T-cell (primary cell): ENCODE measurements around the gene ALPK3. TPM values are rescaled to one million over a fixed set of nuclear protein-coding genes. Genes with fewer than 3 reads are reported as not detected.

Experiments
- ATAC-seq, 4 experiments: fragments of 200-7000 bp in 3 of 4; fragments of 150-1000 bp in 1 of 4; cut with Tn5 transposase; replicated peaks in 1 of 4; 1 replicate in 3 of 4; 2 replicates in 1 of 4; pipeline ENCODE4 v1.10.0; 2021; ENCODE audit warnings: moderate library complexity in 3 of 4, mild to moderate bottlenecking in 2 of 4, moderate number of reproducible peaks in 1 of 4
- CTCF ChIA-PET, 2 donors: fragments of 300-600 bp; sonication (Branson Sonifier 250); formaldehyde crosslinking; loops; one replicate each; lab custom pipeline; 2022; ENCODE audit warnings: antibody characterized with exemption in 2 of 2; lab: Charles Lee
- POLR2A ChIA-PET, 2 donors: fragments of 300-600 bp; sonication (Branson Sonifier 250); formaldehyde crosslinking; loops; one replicate each; lab custom pipeline; 2022; ENCODE audit warnings: antibody characterized with exemption in 2 of 2; lab: Charles Lee
- DNase-seq, 35 experiments: peaks; one replicate each; pipeline versions ENCODE4 v3.0.0 to v3.0.0-alpha.2; 2013 to 2023
- H3K27ac ChIP-seq: one replicate; pipeline ENCODE4 v1.5.1; 2013; ENCODE audit warnings: low read length
- H3K27me3 ChIP-seq, 2 experiments: replicated peaks in 1 of 2; 1 replicate in 1 of 2; 2 replicates in 1 of 2; pipeline versions ENCODE4 v1.6.1 to v1.7.0; 2013; ENCODE audit warnings: low read length in 1 of 2, mixed read lengths in 1 of 2; ENCODE audit not compliant: control insufficient read depth in 2 of 2, insufficient read depth in 2 of 2; ENCODE audit errors: extremely low read depth in 1 of 2
- H3K36me3 ChIP-seq, 2 donors: 1 replicate in 1 of 2; 2 replicates in 1 of 2; pipeline versions ENCODE4 v1.6.1 to v1.7.0; 2013; ENCODE audit warnings: low read length in 1 of 2; ENCODE audit not compliant: control insufficient read depth in 2 of 2, insufficient read depth in 1 of 2; ENCODE audit errors: extremely low read depth in 1 of 2
- H3K4me1 ChIP-seq, 2 experiments: 1 replicate in 1 of 2; 2 replicates in 1 of 2; pipeline versions ENCODE4 v1.6.1 to v1.7.0; 2013; ENCODE audit warnings: low read length in 2 of 2, mixed read lengths in 1 of 2; ENCODE audit not compliant: insufficient read depth in 2 of 2, control insufficient read depth in 1 of 2; ENCODE audit errors: extremely low read depth in 1 of 2
- H3K4me3 ChIP-seq, 2 donors: 1 replicate in 1 of 2; 2 replicates in 1 of 2; pipeline versions ENCODE4 v1.5.1 to v1.7.0; 2013; ENCODE audit warnings: mild to moderate bottlenecking in 2 of 2, low read length in 1 of 2, moderate library complexity in 1 of 2; ENCODE audit not compliant: control insufficient read depth in 1 of 2; ENCODE audit errors: extremely low read depth in 1 of 2
- H3K9me3 ChIP-seq: 2 replicates; pipeline ENCODE4 v1.7.0; 2013
- H3K27ac Mint-ChIP-seq, 2 donors: one replicate each; pipeline ENCODE4 v1.8.0; 2020 to 2021; ENCODE audit warnings: mild to moderate bottlenecking in 2 of 2, mixed read lengths in 2 of 2
- H3K27me3 Mint-ChIP-seq, 2 donors: one replicate each; pipeline ENCODE4 v1.8.0; 2021 to 2022; ENCODE audit warnings: mixed read lengths in 2 of 2
- H3K36me3 Mint-ChIP-seq: one replicate; pipeline ENCODE4 v1.8.0; 2021; ENCODE audit warnings: mixed read lengths
- H3K4me1 Mint-ChIP-seq, 3 donors: one replicate each; pipeline ENCODE4 v1.8.0; 2020 to 2022; ENCODE audit warnings: mixed read lengths in 3 of 3, mild to moderate bottlenecking in 1 of 3
- H3K4me3 Mint-ChIP-seq, 3 donors: one replicate each; pipeline ENCODE4 v1.8.0; 2020 to 2022; ENCODE audit warnings: mild to moderate bottlenecking in 3 of 3, mixed read lengths in 3 of 3, moderate library complexity in 3 of 3
- H3K9me3 Mint-ChIP-seq, 3 donors: one replicate each; pipeline ENCODE4 v1.8.0; 2020 to 2022; ENCODE audit warnings: mixed read lengths in 3 of 3
- WGBS: methylation state at CpG from one replicate; pipeline ENCODE4 v1.1.5; 2013; ENCODE audit warnings: missing lambda C conversion rate; ENCODE audit not compliant: insufficient coverage; 5-methylcytosine and 5-hydroxymethylcytosine counted together
- total RNA-seq, 35 experiments: library from RNA in 6 of 35; stranded (reverse) in 6 of 35; fragments of 120-200 nt in 1 of 35; gene quantifications; one replicate each; pipeline versions ENCODE4 v1.2.1 to v1.2.4 and lab custom pipeline; 2013 to 2026

ALPK3 gene
- total RNA-seq, 5 donors from 2014 or later (not counting 1 experiment from before 2014, with no cell fraction given), result 0.16 to 0.82 (median 0.22) TPM

DNA sequence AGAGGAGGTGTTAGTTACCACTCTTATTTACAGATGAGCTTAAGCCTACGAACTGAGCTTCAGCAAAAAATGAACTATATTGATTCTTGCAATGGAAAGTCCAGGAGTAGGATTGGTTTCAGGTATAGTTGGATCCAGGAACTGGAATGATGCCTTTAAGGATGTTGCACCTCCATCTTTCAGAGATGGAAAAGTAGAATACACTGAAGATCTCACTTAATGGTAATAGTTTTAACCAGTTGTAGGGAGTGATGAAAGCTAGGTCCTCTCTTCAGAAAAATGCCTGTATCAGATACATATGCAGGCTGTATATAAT lies 69.8 kb downstream of the ALPK3 start:
- 57% methylated on average over 1 of the region's 1 CpG for WGBS
- POLR2A ChIA-PET, result no interaction called here
- H3K9me3 ChIP-seq, result no peaks in the 10 kb centered on the region

DNA sequence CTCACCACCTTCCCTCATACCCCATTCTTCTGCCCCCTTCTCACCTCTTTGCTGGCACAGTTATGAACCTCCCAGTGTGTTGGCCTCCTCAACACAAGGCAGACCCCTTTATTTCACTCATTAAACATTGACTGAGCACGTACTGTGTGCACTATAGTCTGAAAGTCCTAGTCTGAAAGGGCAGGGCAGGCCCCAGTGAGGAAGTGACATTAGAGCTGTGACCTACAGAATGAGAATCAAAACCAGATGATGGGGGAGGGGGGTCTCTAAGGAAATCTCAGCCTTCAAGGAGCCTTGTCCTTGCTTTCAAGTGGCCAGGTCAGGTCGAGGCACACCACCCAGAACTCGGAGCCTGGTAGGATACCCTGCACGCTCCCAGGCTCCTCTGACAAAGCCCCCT lies 70.8 kb downstream of the ALPK3 start:
- no peaks in the 10 kb centered on the region for H3K4me1 ChIP-seq
- no peak overlapping the region for H3K27ac ChIP-seq
- no peak overlapping the region for H3K4me3 Mint-ChIP-seq
- no peak for DNase-seq
- H3K4me3 ChIP-seq, result no peak overlapping the region
- ChIA-PET CTCF (no interaction called here), POLR2A (no interaction called here)
- H3K36me3 Mint-ChIP-seq, result no peaks in the 10 kb centered on the region
- 77% methylated on average over 3 of the region's 4 CpGs for WGBS
- H3K27me3 ChIP-seq, result peaks cover 0 to 29% of the 10 kb centered on the region in 2 experiments
- H3K4me1 Mint-ChIP-seq, result no peaks in the 10 kb centered on the region
- no peaks in the 10 kb centered on the region for H3K9me3 ChIP-seq
- H3K27me3 Mint-ChIP-seq, result peaks cover 5 to 8% of the 10 kb centered on the region in 2 donors
- no peak overlapping the region for H3K27ac Mint-ChIP-seq
- H3K36me3 ChIP-seq, result no peaks in the 10 kb centered on the region
- ATAC-seq, result no peak
- H3K9me3 Mint-ChIP-seq, result no peaks in the 10 kb centered on the region

More for the DNA sequence above, 69.8 kb downstream of the ALPK3 start:
- Mint-ChIP-seq H3K36me3 (no peaks in the 10 kb centered on the region), H3K27ac (no peak overlapping the region), H3K4me3 (no peak overlapping the region), H3K27me3 (peaks cover 5 to 8% of the 10 kb centered on the region in 2 donors), H3K9me3 (no peaks in the 10 kb centered on the region), H3K4me1 (no peaks in the 10 kb centered on the region)
- Histone ChIP-seq H3K36me3 (no peaks in the 10 kb centered on the region), H3K4me3 (no peak overlapping the region), H3K27ac (no peak overlapping the region), H3K4me1 (no peaks in the 10 kb centered on the region), H3K27me3 (peaks cover 0 to 29% of the 10 kb centered on the region in 2 experiments)
- ATAC-seq (no peak), DNase-seq (no peak)
- CTCF ChIA-PET, result no interaction called here

DNA sequence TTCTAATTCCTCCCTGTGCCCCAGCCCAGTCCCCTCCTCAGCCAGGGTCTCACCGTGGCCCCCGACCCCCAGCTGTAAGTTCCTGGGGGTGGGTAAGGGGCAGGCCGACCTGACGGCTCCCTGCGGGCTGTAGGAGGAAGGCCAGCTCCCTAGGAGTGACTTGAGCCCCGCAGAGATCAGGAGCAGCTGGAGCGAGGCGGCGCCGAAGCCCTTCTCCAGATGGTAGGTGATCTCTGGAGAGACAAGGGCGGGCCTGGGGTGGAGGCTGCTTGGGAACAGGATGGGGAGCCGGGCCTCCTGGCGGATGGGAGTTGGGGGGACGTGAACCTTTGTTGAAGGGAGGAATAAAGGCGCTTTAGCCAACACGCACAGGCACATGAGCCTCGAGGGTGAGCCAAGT lies 71.5 kb downstream of the ALPK3 start:
- H3K27me3 ChIP-seq, result peaks cover 0 to 31% of the 10 kb centered on the region in 2 experiments
- H3K4me3 ChIP-seq, result no peak overlapping the region
- no peaks in the 10 kb centered on the region for H3K9me3 ChIP-seq
- no peaks in the 10 kb centered on the region for H3K4me1 Mint-ChIP-seq
- no peaks in the 10 kb centered on the region for H3K9me3 Mint-ChIP-seq
- ChIA-PET POLR2A (no interaction called here), CTCF (no interaction called here)
- H3K36me3 Mint-ChIP-seq, result no peaks in the 10 kb centered on the region
- H3K27me3 Mint-ChIP-seq, result peaks cover 5 to 8% of the 10 kb centered on the region in 2 donors
- H3K27ac ChIP-seq, result no peak overlapping the region
- H3K4me3 Mint-ChIP-seq, result no peak overlapping the region
- DNase-seq (no peak), ATAC-seq (no peak)
- H3K4me1 ChIP-seq, result no peaks in the 10 kb centered on the region
- no peaks in the 10 kb centered on the region for H3K36me3 ChIP-seq
- H3K27ac Mint-ChIP-seq, result no peak overlapping the region
- 85% methylated on average over 15 of the region's 17 CpGs for WGBS

- no peak overlapping the region for H3K4me3 ChIP-seq
- ATAC-seq (no peak), DNase-seq (no peak)
- H3K36me3 ChIP-seq, result no peaks in the 10 kb centered on the region
- H3K36me3 Mint-ChIP-seq, result no peaks in the 10 kb centered on the region
- peaks cover 6% of the 10 kb centered on the region in 2 donors for H3K27me3 Mint-ChIP-seq
- H3K27ac Mint-ChIP-seq, result no peak overlapping the region
- H3K27me3 ChIP-seq, result peaks cover 0 to 29% of the 10 kb centered on the region in 2 experiments
- ChIA-PET CTCF (no interaction called here), POLR2A (no interaction called here)
- WGBS, result 100% methylated on average over 1 of the region's 8 CpGs
- no peaks in the 10 kb centered on the region for H3K9me3 ChIP-seq
- no peaks in the 10 kb centered on the region for H3K4me1 ChIP-seq
- no peaks in the 10 kb centered on the region for H3K4me1 Mint-ChIP-seq
- H3K9me3 Mint-ChIP-seq, result no peaks in the 10 kb centered on the region
- no peak overlapping the region for H3K4me3 Mint-ChIP-seq
- no peak overlapping the region for H3K27ac ChIP-seq
Measured at GRCh38 chr15:84889313-84889990, 72.3 kb downstream of the ALPK3 start.

GRCh38 chr15:84889991-84890669 lies 73.0 kb downstream of the ALPK3 start:
- ChIA-PET POLR2A (no interaction called here), CTCF (no interaction called here)
- Mint-ChIP-seq H3K9me3 (no peaks in the 10 kb centered on the region), H3K27ac (no peak overlapping the region), H3K4me1 (no peaks in the 10 kb centered on the region), H3K27me3 (peaks cover 4 to 6% of the 10 kb centered on the region in 2 donors), H3K4me3 (no peak overlapping the region), H3K36me3 (no peaks in the 10 kb centered on the region)
- Histone ChIP-seq H3K27me3 (peaks cover 0 to 36% of the 10 kb centered on the region in 2 experiments), H3K36me3 (no peaks in the 10 kb centered on the region), H3K27ac (no peak overlapping the region), H3K9me3 (no peaks in the 10 kb centered on the region), H3K4me1 (no peaks in the 10 kb centered on the region), H3K4me3 (no peak overlapping the region)
- ATAC-seq (no peak), DNase-seq (no peak)
- WGBS, result 89% methylated on average over 6 of the region's 6 CpGs

- H3K27me3 ChIP-seq, result peaks cover 0 to 40% of the 10 kb centered on the region in 2 experiments
- Mint-ChIP-seq H3K4me1 (no peaks in the 10 kb centered on the region), H3K9me3 (no peaks in the 10 kb centered on the region), H3K4me3 (no peak overlapping the region), H3K27me3 (peaks cover 4 to 6% of the 10 kb centered on the region in 2 donors), H3K36me3 (no peaks in the 10 kb centered on the region), H3K27ac (no peak overlapping the region)
- no peaks in the 10 kb centered on the region for H3K36me3 ChIP-seq
- WGBS, result 96% methylated on average over 4 of the region's 5 CpGs
- H3K27ac ChIP-seq, result no peak overlapping the region
- no peaks in the 10 kb centered on the region for H3K9me3 ChIP-seq
- DNase-seq (no peak), ATAC-seq (no peak)
- ChIA-PET POLR2A (no interaction called here), CTCF (no interaction called here)
- no peaks in the 10 kb centered on the region for H3K4me1 ChIP-seq
- H3K4me3 ChIP-seq, result no peak overlapping the region
Measured at GRCh38 chr15:84890670-84891162, 73.6 kb downstream of the ALPK3 start.
